Measurements from ENCODE around the gene ANO10.
"Not testable (repeated sequence)": the region's sequence is repeated elsewhere in the genome, so short reads cannot be mapped to it uniquely, and the experiment has no call there.

Gene ANO10

DNA sequence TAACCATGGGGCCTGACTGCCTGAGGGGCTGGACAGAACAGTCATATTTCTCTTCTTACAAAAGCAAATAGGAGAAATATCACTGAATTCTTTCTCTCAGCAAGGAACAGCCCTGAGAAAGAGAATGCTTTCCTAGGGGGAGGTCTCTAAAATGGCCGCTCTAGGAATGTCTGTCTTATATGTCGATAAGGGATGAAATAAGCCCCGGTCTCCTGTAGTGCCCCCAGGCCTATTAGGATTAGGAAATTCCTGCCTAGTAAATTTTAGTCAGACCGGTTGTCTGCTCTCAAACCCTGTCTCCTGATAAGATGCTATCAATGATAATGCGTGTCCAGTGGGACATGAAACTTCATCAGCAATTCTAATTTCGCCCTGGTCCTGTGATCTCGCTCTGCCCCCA is 103.3 kb downstream of the ANO10 start:
- not testable (repeated sequence) for H3K27me3 ChIP-seq (ENCODE audit: control insufficient read depth in 1 of 2, insufficient read depth in 2 of 2, low read length in 2 of 2); H3K27ac ChIP-seq (ENCODE audit: low read length); H3K4me1 ChIP-seq (ENCODE audit: control insufficient read depth, insufficient read depth, low read length); H3K9ac ChIP-seq (ENCODE audit: low read length in 2 of 2); H3K9me3 ChIP-seq (ENCODE audit: control insufficient read depth in 2 of 2, low read length in 2 of 2); H3K4me3 ChIP-seq (ENCODE audit: low read length in 2 of 2); H3K36me3 ChIP-seq (ENCODE audit: control insufficient read depth in 2 of 2, insufficient read depth in 2 of 2, low read length in 2 of 2)

DNA sequence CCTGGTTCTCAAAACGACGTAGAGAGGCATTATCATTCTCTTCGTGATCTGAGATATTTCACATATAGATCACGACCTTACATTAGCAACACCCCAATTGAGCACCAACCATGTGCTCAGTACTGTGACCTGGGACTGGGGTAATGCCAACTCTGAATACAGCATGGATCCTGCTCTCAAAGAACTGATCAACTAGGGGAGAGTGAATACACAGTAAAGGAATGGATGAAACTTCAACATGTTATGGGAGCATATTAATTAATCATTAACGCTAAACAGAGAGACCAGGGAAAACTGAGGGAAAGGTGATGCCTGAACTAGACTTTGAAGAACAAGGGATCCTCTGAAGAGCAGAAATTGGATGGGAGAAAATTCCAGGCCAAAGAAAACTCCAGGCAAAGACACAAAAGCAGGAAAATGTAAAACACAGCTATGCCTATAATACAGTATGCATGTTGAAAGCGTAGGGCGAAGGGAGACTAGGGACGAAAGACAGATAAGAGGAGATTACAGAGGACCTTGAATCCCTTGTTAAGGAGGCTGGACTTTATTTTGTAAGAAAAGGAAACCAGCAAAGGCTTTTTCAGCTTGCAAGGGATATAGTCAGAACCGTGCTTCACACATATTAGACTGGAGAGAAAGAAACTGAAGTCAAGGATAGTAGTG is 105.7 kb downstream of the ANO10 start:
- Histone ChIP-seq H3K27me3 (ENCODE audit: control insufficient read depth in 1 of 2, insufficient read depth in 2 of 2, low read length in 2 of 2) (no peaks in the 10 kb centered on the region), H3K9ac (ENCODE audit: low read length in 2 of 2) (no peak overlapping the region), H3K4me3 (ENCODE audit: low read length in 2 of 2) (no peak overlapping the region), H3K36me3 (ENCODE audit: control insufficient read depth in 2 of 2, insufficient read depth in 2 of 2, low read length in 2 of 2) (no peaks in the 10 kb centered on the region), H3K9me3 (ENCODE audit: control insufficient read depth in 2 of 2, low read length in 2 of 2) (peaks cover 0 to 2% of the 10 kb centered on the region in 2 donors), H3K4me1 (ENCODE audit: control insufficient read depth, insufficient read depth, low read length) (no peaks in the 10 kb centered on the region), H3K27ac (ENCODE audit: low read length) (no peak overlapping the region)

DNA sequence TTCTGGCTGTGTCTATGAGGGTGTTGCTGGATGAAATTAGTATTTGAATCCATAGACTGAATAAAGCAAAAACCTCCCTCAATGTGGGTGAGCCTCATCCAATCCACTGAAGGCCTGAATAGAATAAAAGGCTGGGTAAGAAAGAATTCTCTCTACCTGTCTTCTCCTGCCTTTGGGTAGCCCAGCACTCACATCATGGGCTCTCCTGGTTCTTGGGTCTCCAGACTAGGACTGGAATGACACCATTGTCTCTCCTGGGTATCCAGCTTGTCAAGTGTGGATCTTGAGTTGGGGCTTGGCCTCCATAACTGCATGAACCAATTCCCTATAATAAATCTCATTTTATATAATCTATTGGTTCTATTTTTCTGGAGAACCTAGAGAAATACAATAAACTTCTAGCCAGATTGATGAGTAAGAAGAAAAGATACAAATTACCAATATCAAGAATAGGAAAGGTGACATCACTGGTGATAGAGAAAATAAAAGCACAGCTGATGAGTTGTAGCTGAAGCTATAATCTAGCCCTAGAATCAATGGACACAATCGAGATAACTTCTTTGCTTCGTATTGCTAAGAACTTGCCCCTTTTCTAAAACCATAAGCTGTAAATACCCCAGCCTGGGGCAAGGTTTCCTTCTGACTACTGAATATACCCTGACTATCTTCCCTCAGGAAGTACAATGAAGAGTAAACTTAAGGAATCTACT is 106.4 kb downstream of the ANO10 start:
- Histone ChIP-seq H3K4me1 (ENCODE audit: control insufficient read depth, insufficient read depth, low read length) (no peaks in the 10 kb centered on the region), H3K36me3 (ENCODE audit: control insufficient read depth in 2 of 2, insufficient read depth in 2 of 2, low read length in 2 of 2) (no peaks in the 10 kb centered on the region), H3K4me3 (ENCODE audit: low read length in 2 of 2) (no peak overlapping the region), H3K27me3 (ENCODE audit: control insufficient read depth in 1 of 2, insufficient read depth in 2 of 2, low read length in 2 of 2) (no peaks in the 10 kb centered on the region), H3K27ac (ENCODE audit: low read length) (no peak overlapping the region), H3K9me3 (ENCODE audit: control insufficient read depth in 2 of 2, low read length in 2 of 2) (peaks cover 0 to 2% of the 10 kb centered on the region in 2 donors), H3K9ac (ENCODE audit: low read length in 2 of 2) (no peak overlapping the region)

DNA sequence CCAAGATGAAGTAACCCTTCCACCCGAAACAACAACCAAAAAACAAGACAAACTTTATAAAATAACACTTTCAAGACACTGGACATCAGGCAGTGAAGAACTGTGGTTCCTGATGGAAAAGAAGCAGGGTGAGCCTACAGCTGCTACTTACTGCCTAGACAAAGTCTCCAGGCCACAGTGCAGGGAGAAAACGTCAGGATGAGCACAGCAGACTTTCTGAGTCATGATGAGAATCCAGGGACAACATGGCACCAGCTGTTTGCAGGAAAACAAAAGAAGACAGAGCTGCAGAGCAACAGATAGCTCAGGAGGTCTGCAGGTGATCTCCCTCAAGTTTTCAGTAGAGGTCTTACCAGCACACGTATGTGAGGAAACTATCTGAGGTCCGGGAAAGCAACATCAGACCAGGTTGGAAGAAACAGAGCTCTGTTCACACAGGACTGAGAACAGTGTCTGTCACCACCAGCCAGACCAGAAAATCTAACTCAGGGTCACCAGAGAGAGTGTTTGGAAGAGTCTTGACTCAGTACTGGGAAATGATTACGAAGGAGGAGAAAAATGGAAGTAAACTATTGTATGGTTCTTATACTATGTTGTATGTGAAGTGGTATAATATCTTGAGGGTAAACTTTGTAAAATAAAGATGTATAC is 108.9 kb downstream of the ANO10 start:
- H3K9me3 ChIP-seq (ENCODE audit: control insufficient read depth in 2 of 2, low read length in 2 of 2) = no peaks in the 10 kb centered on the region
- H3K36me3 ChIP-seq (ENCODE audit: control insufficient read depth in 2 of 2, insufficient read depth in 2 of 2, low read length in 2 of 2) = no peaks in the 10 kb centered on the region
- no peaks in the 10 kb centered on the region for H3K27me3 ChIP-seq (ENCODE audit: control insufficient read depth in 1 of 2, insufficient read depth in 2 of 2, low read length in 2 of 2)
- no peak overlapping the region for H3K27ac ChIP-seq (ENCODE audit: low read length)
- no peaks in the 10 kb centered on the region for H3K4me1 ChIP-seq (ENCODE audit: control insufficient read depth, insufficient read depth, low read length)
- H3K9ac ChIP-seq (ENCODE audit: low read length in 2 of 2) = no peak overlapping the region
- no peak overlapping the region for H3K4me3 ChIP-seq (ENCODE audit: low read length in 2 of 2)

DNA sequence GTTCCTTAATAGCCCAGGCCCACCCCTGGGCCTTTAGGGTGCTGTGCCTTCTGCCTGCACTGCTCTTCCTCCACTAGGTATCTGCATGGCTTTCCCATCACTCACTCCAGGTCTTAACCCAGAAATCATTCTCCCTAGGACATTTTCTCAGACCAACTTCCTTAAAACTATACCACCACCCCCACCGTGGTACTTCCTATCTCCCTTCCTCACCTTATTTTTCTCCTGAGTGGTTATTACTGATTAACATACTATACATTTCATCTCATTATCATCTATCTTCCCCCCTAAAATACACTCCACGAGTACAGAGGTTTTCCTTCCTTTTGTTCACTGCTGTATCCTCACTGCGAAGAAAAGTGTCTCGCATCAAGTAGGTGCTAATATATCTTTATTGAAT is 115.2 kb downstream of the ANO10 start:
- Histone ChIP-seq H3K27me3 (ENCODE audit: control insufficient read depth in 1 of 2, insufficient read depth in 2 of 2, low read length in 2 of 2) (no peaks in the 10 kb centered on the region), H3K4me1 (ENCODE audit: control insufficient read depth, insufficient read depth, low read length) (no peaks in the 10 kb centered on the region), H3K4me3 (ENCODE audit: low read length in 2 of 2) (no peak overlapping the region), H3K9ac (ENCODE audit: low read length in 2 of 2) (no peak overlapping the region), H3K9me3 (ENCODE audit: control insufficient read depth in 2 of 2, low read length in 2 of 2) (no peaks in the 10 kb centered on the region), H3K27ac (ENCODE audit: low read length) (no peak overlapping the region), H3K36me3 (ENCODE audit: control insufficient read depth in 2 of 2, insufficient read depth in 2 of 2, low read length in 2 of 2) (no peaks in the 10 kb centered on the region)

DNA sequence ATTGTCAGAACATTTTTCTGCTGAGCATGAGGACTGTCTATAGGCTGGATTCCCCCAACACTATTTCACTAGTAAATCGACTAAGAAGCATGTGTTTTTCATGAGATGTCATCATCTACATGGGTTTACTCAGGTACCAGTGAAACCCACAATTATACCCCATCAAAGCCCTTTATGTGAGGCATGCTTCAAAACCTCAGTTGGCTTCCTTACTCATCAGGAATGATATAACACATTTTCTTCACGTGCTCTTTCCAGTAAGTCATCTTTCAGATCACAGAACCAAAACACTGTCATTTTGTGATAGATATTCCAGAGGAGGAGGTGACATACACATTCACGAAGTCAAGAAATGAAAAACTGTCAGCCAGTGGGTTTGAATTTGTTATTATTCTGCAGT is 116.5 kb downstream of the ANO10 start:
- H3K36me3 ChIP-seq (ENCODE audit: control insufficient read depth in 2 of 2, insufficient read depth in 2 of 2, low read length in 2 of 2) = no peaks in the 10 kb centered on the region
- H3K9ac ChIP-seq (ENCODE audit: low read length in 2 of 2) = no peak overlapping the region
- no peaks in the 10 kb centered on the region for H3K4me1 ChIP-seq (ENCODE audit: control insufficient read depth, insufficient read depth, low read length)
- H3K9me3 ChIP-seq (ENCODE audit: control insufficient read depth in 2 of 2, low read length in 2 of 2) = no peaks in the 10 kb centered on the region
- H3K27me3 ChIP-seq (ENCODE audit: control insufficient read depth in 1 of 2, insufficient read depth in 2 of 2, low read length in 2 of 2) = no peaks in the 10 kb centered on the region
- H3K4me3 ChIP-seq (ENCODE audit: low read length in 2 of 2) = no peak overlapping the region
- H3K27ac ChIP-seq (ENCODE audit: low read length) = no peak overlapping the region

DNA sequence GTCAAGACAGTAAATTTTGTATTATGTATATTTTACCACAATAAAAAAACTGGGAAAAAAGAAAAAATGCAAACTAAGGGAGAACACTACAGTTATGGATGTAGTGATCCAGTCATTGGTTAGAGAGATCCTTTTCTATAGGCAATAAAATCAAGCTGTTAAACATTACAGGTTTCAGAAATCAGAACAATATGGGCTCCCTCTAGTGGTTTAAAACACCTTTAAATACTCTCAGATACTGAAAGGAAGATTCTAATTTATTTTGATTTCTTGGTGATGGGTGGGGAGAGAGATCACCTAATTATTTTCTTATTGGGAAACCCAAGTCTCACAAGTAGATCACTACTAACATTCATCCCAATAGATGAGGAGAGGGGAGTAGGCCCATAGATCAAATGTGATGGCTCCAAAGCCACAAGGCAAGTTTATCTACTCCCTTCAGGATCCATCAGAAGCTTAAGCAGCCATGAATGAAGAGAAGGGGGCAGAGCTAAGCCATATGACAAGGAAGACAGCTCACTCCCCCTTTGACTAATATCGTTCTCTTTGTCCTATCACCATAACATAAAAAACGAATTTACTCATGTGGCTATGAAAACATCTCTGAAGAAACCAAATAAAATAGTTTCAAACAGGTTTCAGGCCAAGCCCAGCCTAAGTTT is 118.6 kb downstream of the ANO10 start:
- Histone ChIP-seq H3K36me3 (ENCODE audit: control insufficient read depth in 2 of 2, insufficient read depth in 2 of 2, low read length in 2 of 2) (no peaks in the 10 kb centered on the region), H3K27me3 (ENCODE audit: control insufficient read depth in 1 of 2, insufficient read depth in 2 of 2, low read length in 2 of 2) (no peaks in the 10 kb centered on the region), H3K27ac (ENCODE audit: low read length) (no peak overlapping the region), H3K4me1 (ENCODE audit: control insufficient read depth, insufficient read depth, low read length) (no peaks in the 10 kb centered on the region), H3K9ac (ENCODE audit: low read length in 2 of 2) (no peak overlapping the region), H3K4me3 (ENCODE audit: low read length in 2 of 2) (no peak overlapping the region), H3K9me3 (ENCODE audit: control insufficient read depth in 2 of 2, low read length in 2 of 2) (no peaks in the 10 kb centered on the region)

DNA sequence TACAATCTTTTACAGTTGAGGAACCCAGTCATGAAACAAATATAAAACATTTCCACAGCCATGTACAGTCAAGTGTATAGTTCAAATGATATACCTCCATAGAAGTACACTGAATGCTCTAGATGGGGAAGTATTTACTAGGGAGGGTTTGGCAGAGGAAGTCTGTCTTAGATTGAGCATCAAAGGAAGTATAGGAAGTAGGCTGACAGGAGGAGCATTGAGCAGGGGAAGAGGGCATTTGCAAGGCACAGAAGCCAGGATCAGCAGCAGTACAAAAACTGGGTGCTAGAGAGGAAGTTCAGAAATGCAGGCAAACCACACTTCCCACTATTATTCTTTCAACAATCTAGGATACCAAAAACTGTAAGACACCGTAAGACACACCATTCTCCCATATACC is 122.6 kb downstream of the ANO10 start:
- H3K4me3 ChIP-seq (ENCODE audit: low read length in 2 of 2) = no peak overlapping the region
- no peaks in the 10 kb centered on the region for H3K27me3 ChIP-seq (ENCODE audit: control insufficient read depth in 1 of 2, insufficient read depth in 2 of 2, low read length in 2 of 2)
- H3K36me3 ChIP-seq (ENCODE audit: control insufficient read depth in 2 of 2, insufficient read depth in 2 of 2, low read length in 2 of 2) = no peaks in the 10 kb centered on the region
- no peaks in the 10 kb centered on the region for H3K9me3 ChIP-seq (ENCODE audit: control insufficient read depth in 2 of 2, low read length in 2 of 2)
- H3K27ac ChIP-seq (ENCODE audit: low read length) = no peak overlapping the region
- H3K9ac ChIP-seq (ENCODE audit: low read length in 2 of 2) = no peak overlapping the region
- no peaks in the 10 kb centered on the region for H3K4me1 ChIP-seq (ENCODE audit: control insufficient read depth, insufficient read depth, low read length)

DNA sequence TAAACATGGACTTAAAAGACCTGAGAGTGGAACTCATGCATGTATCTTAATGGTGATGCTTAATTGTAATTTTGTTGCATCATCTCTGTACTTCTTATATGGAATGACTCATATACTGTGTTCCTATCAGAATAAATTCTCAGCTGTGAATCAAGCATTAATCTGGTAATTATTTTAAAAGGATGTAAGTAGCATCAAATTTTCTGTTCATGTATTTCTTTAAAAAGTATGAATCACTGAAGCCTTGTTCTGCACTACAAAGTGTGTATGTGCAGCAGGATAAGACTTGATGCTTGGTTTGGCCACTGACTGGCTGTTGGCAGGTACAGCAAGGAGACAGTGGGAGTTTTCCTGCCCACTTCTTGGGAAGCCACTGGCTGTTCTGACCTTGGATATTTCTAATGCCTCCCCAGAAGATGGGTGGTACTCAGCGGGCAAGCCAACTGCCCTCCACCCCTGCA is 123.9 kb downstream of the ANO10 start:
- Histone ChIP-seq H3K9me3 (ENCODE audit: control insufficient read depth in 2 of 2, low read length in 2 of 2) (no peaks in the 10 kb centered on the region), H3K27ac (ENCODE audit: low read length) (no peak overlapping the region), H3K4me1 (ENCODE audit: control insufficient read depth, insufficient read depth, low read length) (no peaks in the 10 kb centered on the region), H3K4me3 (ENCODE audit: low read length in 2 of 2) (no peak overlapping the region), H3K9ac (ENCODE audit: low read length in 2 of 2) (no peak overlapping the region), H3K27me3 (ENCODE audit: control insufficient read depth in 1 of 2, insufficient read depth in 2 of 2, low read length in 2 of 2) (no peaks in the 10 kb centered on the region), H3K36me3 (ENCODE audit: control insufficient read depth in 2 of 2, insufficient read depth in 2 of 2, low read length in 2 of 2) (no peaks in the 10 kb centered on the region)

DNA sequence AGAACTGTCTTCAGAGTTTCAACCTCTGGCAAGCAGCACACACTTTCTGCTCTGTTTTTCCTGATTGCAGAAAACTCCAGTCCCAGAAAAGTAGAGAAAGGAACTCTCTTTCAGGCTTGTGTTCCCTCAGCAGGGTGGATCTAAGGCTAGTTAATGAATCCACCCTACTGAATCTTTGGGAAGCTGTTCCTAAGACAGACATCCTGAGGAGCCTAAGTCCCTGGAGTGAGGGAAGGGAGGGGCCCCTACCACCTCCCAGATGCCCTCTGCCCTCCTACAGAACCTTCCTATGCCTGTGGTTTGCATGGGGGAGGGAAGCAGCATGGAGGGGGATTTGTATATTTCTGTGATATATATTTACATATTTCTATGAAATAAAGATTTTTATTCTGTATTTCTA is 124.4 kb downstream of the ANO10 start:
- H3K36me3 ChIP-seq (ENCODE audit: control insufficient read depth in 2 of 2, insufficient read depth in 2 of 2, low read length in 2 of 2) = no peaks in the 10 kb centered on the region
- H3K9ac ChIP-seq (ENCODE audit: low read length in 2 of 2) = no peak overlapping the region
- no peak overlapping the region for H3K27ac ChIP-seq (ENCODE audit: low read length)
- no peaks in the 10 kb centered on the region for H3K9me3 ChIP-seq (ENCODE audit: control insufficient read depth in 2 of 2, low read length in 2 of 2)
- no peaks in the 10 kb centered on the region for H3K27me3 ChIP-seq (ENCODE audit: control insufficient read depth in 1 of 2, insufficient read depth in 2 of 2, low read length in 2 of 2)
- H3K4me3 ChIP-seq (ENCODE audit: low read length in 2 of 2) = no peak overlapping the region
- no peaks in the 10 kb centered on the region for H3K4me1 ChIP-seq (ENCODE audit: control insufficient read depth, insufficient read depth, low read length)

Measured in stomach smooth muscle (tissue), 2 donors.